Astrocyte (in vitro differentiated cells and primary cell): ENCODE measurements around the gene RHBDL3. TPM values are rescaled to one million over a fixed set of nuclear protein-coding genes. Genes with fewer than 3 reads are reported as not detected.
A peak's percentile ranks its signal among the peaks of the same experiment; 100 is the strongest.

Source experiments
- DNase-seq: peaks from one replicate; pipeline ENCODE4 v3.0.0-alpha.2; 2010; ENCODE audit warnings: low read depth
- FAIRE-seq: peaks from 2 replicates; lab custom pipeline; 2011; peaks lifted over from hg19 to GRCh38; lab: Jason Lieb, UNC
- H2AFZ ChIP-seq: 2 replicates; pipeline ENCODE4 v1.6.0; 2012; ENCODE audit warnings: low read depth, low read length, inconsistent platforms
- H3K27ac ChIP-seq: 2 replicates; pipeline ENCODE4 v1.5.1; 2011; ENCODE audit warnings: low read depth, low read length, inconsistent platforms
- H3K27me3 ChIP-seq: 2 replicates; pipeline ENCODE4 v1.6.0; 2011; ENCODE audit warnings: low read length, inconsistent platforms; ENCODE audit not compliant: insufficient read depth
- H3K36me3 ChIP-seq: 2 replicates; pipeline ENCODE4 v1.5.1; 2011; ENCODE audit warnings: low read length, inconsistent platforms; ENCODE audit not compliant: insufficient read depth
- H3K4me1 ChIP-seq: 2 replicates; pipeline ENCODE4 v1.5.1; 2011; ENCODE audit warnings: low read length, inconsistent platforms; ENCODE audit not compliant: insufficient read depth
- H3K4me2 ChIP-seq: 2 replicates; pipeline ENCODE4 v1.6.0; 2012; ENCODE audit warnings: low read length, inconsistent platforms
- H3K4me3 ChIP-seq: 2 replicates; pipeline ENCODE4 v1.5.1; 2011; ENCODE audit warnings: low read depth, mild to moderate bottlenecking, low read length, inconsistent platforms; ENCODE audit not compliant: insufficient read depth
- H3K79me2 ChIP-seq: 2 replicates; pipeline ENCODE4 v1.6.0; 2012; ENCODE audit warnings: mild to moderate bottlenecking, low read length, inconsistent platforms; ENCODE audit not compliant: insufficient read depth
- H3K9ac ChIP-seq: 2 replicates; pipeline ENCODE4 v1.6.0; 2012; ENCODE audit warnings: mild to moderate bottlenecking, low read length, inconsistent platforms
- H3K9me3 ChIP-seq: 2 replicates; pipeline ENCODE4 v1.5.1; 2012; ENCODE audit warnings: low read depth, mild to moderate bottlenecking, low read length, inconsistent platforms; ENCODE audit not compliant: insufficient read depth
- H4K20me1 ChIP-seq: 2 replicates; pipeline ENCODE4 v1.6.0; 2012; ENCODE audit warnings: low read length, inconsistent platforms; ENCODE audit not compliant: insufficient read depth
- H3K27ac Mint-ChIP-seq: one replicate; pipeline ENCODE4 v1.8.0; 2021; ENCODE audit warnings: mild to moderate bottlenecking, mixed read lengths; ENCODE audit not compliant: unreplicated experiment
- H3K27me3 Mint-ChIP-seq: one replicate; pipeline ENCODE4 v1.8.0; 2021; ENCODE audit warnings: low read depth, mixed read lengths; ENCODE audit not compliant: unreplicated experiment
- H3K36me3 Mint-ChIP-seq: one replicate; pipeline ENCODE4 v1.8.0; 2021; ENCODE audit warnings: low read depth, mixed read lengths; ENCODE audit not compliant: unreplicated experiment
- H3K4me1 Mint-ChIP-seq: one replicate; pipeline ENCODE4 v1.8.0; 2021; ENCODE audit warnings: low read depth, mixed read lengths; ENCODE audit not compliant: unreplicated experiment
- H3K4me3 Mint-ChIP-seq: one replicate; pipeline ENCODE4 v1.8.0; 2021; ENCODE audit warnings: mild to moderate bottlenecking, moderate library complexity, mixed read lengths; ENCODE audit not compliant: unreplicated experiment
- H3K9me3 Mint-ChIP-seq: one replicate; pipeline ENCODE4 v1.8.0; 2021; ENCODE audit warnings: mild to moderate bottlenecking, mixed read lengths; ENCODE audit not compliant: unreplicated experiment
- EZH2 ChIP-seq: IDR thresholded peaks from 2 replicates; pipeline ENCODE4 v1.6.1; 2012; ENCODE audit warnings: mild to moderate bottlenecking, low read length, inconsistent platforms; ENCODE audit not compliant: insufficient read depth
- total RNA-seq: library from RNA; stranded (reverse); gene quantifications from 2 replicates; pipeline ENCODE4 v1.2.1, GENCODE V29; 2021
- TF ChIP-seq, protein P1 (sequence below): IDR thresholded peaks from 2 replicates; pipeline ENCODE4 v1.5.1; 2011; ENCODE audit warnings: low read depth, mild to moderate bottlenecking, inconsistent platforms, low read length, moderate library complexity; ENCODE audit not compliant: insufficient read depth

The RHBDL3 gene
- total RNA-seq, 1 donor from 2014 or later, result 1.4 TPM

- Mint-ChIP-seq H3K36me3 (peaks cover 2% of the 10 kb centered on the region), H3K4me1 (peaks cover 7% of the 10 kb centered on the region), H3K4me3 (peak overlapping the region; percentile 93), H3K27ac (peak overlapping the region; percentile 63), H3K27me3 (no peaks in the 10 kb centered on the region), H3K9me3 (no peaks in the 10 kb centered on the region)
- no peaks in the 10 kb centered on the region for H3K27me3 ChIP-seq
- H3K9ac ChIP-seq, result peak overlapping the region; percentile 83
- H3K9me3 ChIP-seq, result no peaks in the 10 kb centered on the region
- no peaks in the 10 kb centered on the region for H3K36me3 ChIP-seq
- H3K4me3 ChIP-seq, result peak overlapping the region; percentile 72
- H3K4me1 ChIP-seq, result peaks cover 5% of the 10 kb centered on the region
- TF ChIP-seq, protein P1, sequence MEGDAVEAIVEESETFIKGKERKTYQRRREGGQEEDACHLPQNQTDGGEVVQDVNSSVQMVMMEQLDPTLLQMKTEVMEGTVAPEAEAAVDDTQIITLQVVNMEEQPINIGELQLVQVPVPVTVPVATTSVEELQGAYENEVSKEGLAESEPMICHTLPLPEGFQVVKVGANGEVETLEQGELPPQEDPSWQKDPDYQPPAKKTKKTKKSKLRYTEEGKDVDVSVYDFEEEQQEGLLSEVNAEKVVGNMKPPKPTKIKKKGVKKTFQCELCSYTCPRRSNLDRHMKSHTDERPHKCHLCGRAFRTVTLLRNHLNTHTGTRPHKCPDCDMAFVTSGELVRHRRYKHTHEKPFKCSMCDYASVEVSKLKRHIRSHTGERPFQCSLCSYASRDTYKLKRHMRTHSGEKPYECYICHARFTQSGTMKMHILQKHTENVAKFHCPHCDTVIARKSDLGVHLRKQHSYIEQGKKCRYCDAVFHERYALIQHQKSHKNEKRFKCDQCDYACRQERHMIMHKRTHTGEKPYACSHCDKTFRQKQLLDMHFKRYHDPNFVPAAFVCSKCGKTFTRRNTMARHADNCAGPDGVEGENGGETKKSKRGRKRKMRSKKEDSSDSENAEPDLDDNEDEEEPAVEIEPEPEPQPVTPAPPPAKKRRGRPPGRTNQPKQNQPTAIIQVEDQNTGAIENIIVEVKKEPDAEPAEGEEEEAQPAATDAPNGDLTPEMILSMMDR, result no peak
- no peak for TF ChIP-seq EZH2
- no peaks in the 10 kb centered on the region for H4K20me1 ChIP-seq
- H3K27ac ChIP-seq, result peak overlapping the region; percentile 25
- H3K4me2 ChIP-seq, result peak overlapping the region; percentile 89
- FAIRE-seq (no peak), DNase-seq (no peak)
- H2AFZ ChIP-seq, result peak overlapping the region; percentile 76
- no peaks in the 10 kb centered on the region for H3K79me2 ChIP-seq
Measured at GRCh38 chr17:32341141-32341856, 75.7 kb downstream of the RHBDL3 start.

- FAIRE-seq (no peak), DNase-seq (peak; percentile 47)
- peaks cover 2% of the 10 kb centered on the region for H3K36me3 Mint-ChIP-seq
- Histone ChIP-seq H3K4me3 (peak within 1 kb of the TSS; percentile 72), H3K27me3 (no peaks in the 10 kb centered on the region), H3K4me1 (peaks cover 5% of the 10 kb centered on the region), H3K9me3 (no peaks in the 10 kb centered on the region), H4K20me1 (no peaks in the 10 kb centered on the region), H3K4me2 (peak within 1 kb of the TSS; percentile 89), H3K79me2 (no peaks in the 10 kb centered on the region), H2AFZ (peak within 1 kb of the TSS; percentile 78), H3K27ac (peak within 1 kb of the TSS; percentile 25), H3K36me3 (no peaks in the 10 kb centered on the region), H3K9ac (peak within 1 kb of the TSS; percentile 83)
- no peaks in the 10 kb centered on the region for H3K9me3 Mint-ChIP-seq
- H3K27ac Mint-ChIP-seq, result peak within 1 kb of the TSS; percentile 81
- peaks cover 7% of the 10 kb centered on the region for H3K4me1 Mint-ChIP-seq
- H3K4me3 Mint-ChIP-seq, result peak within 1 kb of the TSS; percentile 93
- H3K27me3 Mint-ChIP-seq, result no peaks in the 10 kb centered on the region
- TF ChIP-seq EZH2, result no peak
Measured at GRCh38 chr17:32341857-32342602, 76.4 kb downstream of the RHBDL3 start, which contains the start of gene C17orf75. C17orf75 (minus strand) TSS chr17:32342173; CDS start chr17:32342139, 34 bp downstream.

- Histone ChIP-seq H3K9ac (no peak overlapping the region), H3K79me2 (no peaks in the 10 kb centered on the region), H3K27ac (no peak overlapping the region), H3K4me2 (peak overlapping the region; percentile 89), H4K20me1 (no peaks in the 10 kb centered on the region), H3K9me3 (no peaks in the 10 kb centered on the region), H3K4me3 (peak overlapping the region; percentile 72), H3K36me3 (no peaks in the 10 kb centered on the region), H3K27me3 (no peaks in the 10 kb centered on the region), H3K4me1 (peaks cover 5% of the 10 kb centered on the region), H2AFZ (peak overlapping the region; percentile 78)
- Mint-ChIP-seq H3K9me3 (no peaks in the 10 kb centered on the region), H3K36me3 (peaks cover 2% of the 10 kb centered on the region), H3K27ac (no peak overlapping the region), H3K4me1 (peaks cover 7% of the 10 kb centered on the region), H3K4me3 (peak overlapping the region; percentile 86), H3K27me3 (no peaks in the 10 kb centered on the region)
- no peak for FAIRE-seq
- TF ChIP-seq EZH2, result no peak
- no peak for DNase-seq
Measured at GRCh38 chr17:32342603-32343325, 77.1 kb downstream of the RHBDL3 start.
